Testis (tissue), 3 donors: ENCODE results near the gene CEMIP2. TPM values are rescaled to one million over a fixed set of nuclear protein-coding genes. Genes with fewer than 3 reads are reported as not detected.
A peak's percentile ranks its signal among the peaks of the same experiment; 100 is the strongest.
"Not testable (repeated sequence)": the region's sequence is repeated elsewhere in the genome, so short reads cannot be mapped to it uniquely, and the experiment has no call there.

ENCODE experiments used
- DNase-seq: peaks from one replicate; pipeline ENCODE4 v3.0.0-alpha.2; 2019
- H3K27ac ChIP-seq, 2 donors: fragments of 200-600 bp; sonication (generic); one replicate each; pipeline ENCODE4 v1.5.1; 2019
- H3K27me3 ChIP-seq: fragments of 200-600 bp; sonication (generic); one replicate; pipeline ENCODE4 v1.5.1; 2019
- H3K36me3 ChIP-seq: fragments of 200-600 bp; sonication (generic); one replicate; pipeline ENCODE4 v1.5.1; 2017; ENCODE audit warnings: low read depth; ENCODE audit errors: missing control alignments
- H3K4me1 ChIP-seq: fragments of 200-600 bp; sonication (generic); one replicate; pipeline ENCODE4 v1.5.1; 2019
- H3K4me3 ChIP-seq, 2 donors: fragments of 200-600 bp; sonication (generic); one replicate each; pipeline ENCODE4 v1.5.1; 2017 to 2019
- H3K9me3 ChIP-seq: fragments of 200-600 bp; sonication (generic); one replicate; pipeline ENCODE4 v1.5.1; 2017
- POLR2A ChIP-seq: fragments of 450-650 bp; IDR thresholded peaks from one replicate; pipeline ENCODE4 v1.6.1; 2017; ENCODE audit warnings: antibody characterized with exemption, mild to moderate bottlenecking, moderate library complexity
- WGBS, 2 donors: methylation state at CpG; one replicate each; pipeline ENCODE4 v1.1.5; 2018; 5-methylcytosine and 5-hydroxymethylcytosine counted together
- intact Hi-C: fragments of 100-400 bp; cut with DNase I; formaldehyde crosslinking; loops from one replicate; pipeline ENCODE4 v1.15.1; 2023; ENCODE audit warnings: low total_unique reads
- polyA plus RNA-seq: library from polyadenylated mRNA; stranded (reverse); fragments of 350-450 nt; fragmentation: Illumina TruSeq; extraction: RNeasy Lipid Tissue Mini Kit (QIAGEN cat#74804); gene quantifications from one replicate; pipeline ENCODE4 v1.2.3, GENCODE V29; 2014; ENCODE audit warnings: low read depth, low replicate concordance; ENCODE audit not compliant: insufficient read depth
- total RNA-seq, 2 donors: library from RNA; depleted of rRNA; stranded (reverse); fragments of >200 nt; gene quantifications; one replicate each; pipeline ENCODE4 v1.2.3, GENCODE V29; 2016
- TF ChIP-seq, protein P1 (sequence below), 3 experiments: fragments of 450-650 bp in 2 of 3; fragments of 200-600 bp in 1 of 3; sonication (generic) in 1 of 3; IDR thresholded peaks; one replicate each; pipeline ENCODE4 v1.5.1; 2016 to 2019; ENCODE audit warnings: antibody characterized with exemption in 3 of 3, mild to moderate bottlenecking in 2 of 3, moderate library complexity in 1 of 3

CEMIP2 gene
- total and polyA plus RNA-seq, 3 donors from 2014 or later = 18.3 to 146 (median 109) TPM

DNA sequence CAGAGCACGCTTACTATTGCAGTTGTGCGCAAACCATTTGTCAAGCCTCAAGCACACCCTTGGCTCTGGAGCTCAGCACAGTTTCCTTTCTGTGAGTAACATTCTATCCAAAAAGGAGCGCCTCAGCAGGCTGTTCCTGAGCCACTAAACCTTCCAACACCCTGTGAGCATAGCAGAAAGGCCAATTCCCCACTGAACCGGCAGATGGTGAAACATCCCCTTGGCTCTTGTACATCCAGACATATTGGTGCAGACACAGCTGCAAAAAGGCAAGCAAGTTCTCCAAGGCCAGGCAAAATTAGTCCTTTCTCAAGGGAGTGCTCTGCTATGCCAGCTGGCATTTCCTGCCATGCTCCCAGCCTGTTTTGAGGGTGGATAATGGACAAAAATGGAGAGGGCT lies 44.1 kb upstream of the CEMIP2 start:
- TF ChIP-seq POLR2A = no peak
- TF ChIP-seq, protein P1, sequence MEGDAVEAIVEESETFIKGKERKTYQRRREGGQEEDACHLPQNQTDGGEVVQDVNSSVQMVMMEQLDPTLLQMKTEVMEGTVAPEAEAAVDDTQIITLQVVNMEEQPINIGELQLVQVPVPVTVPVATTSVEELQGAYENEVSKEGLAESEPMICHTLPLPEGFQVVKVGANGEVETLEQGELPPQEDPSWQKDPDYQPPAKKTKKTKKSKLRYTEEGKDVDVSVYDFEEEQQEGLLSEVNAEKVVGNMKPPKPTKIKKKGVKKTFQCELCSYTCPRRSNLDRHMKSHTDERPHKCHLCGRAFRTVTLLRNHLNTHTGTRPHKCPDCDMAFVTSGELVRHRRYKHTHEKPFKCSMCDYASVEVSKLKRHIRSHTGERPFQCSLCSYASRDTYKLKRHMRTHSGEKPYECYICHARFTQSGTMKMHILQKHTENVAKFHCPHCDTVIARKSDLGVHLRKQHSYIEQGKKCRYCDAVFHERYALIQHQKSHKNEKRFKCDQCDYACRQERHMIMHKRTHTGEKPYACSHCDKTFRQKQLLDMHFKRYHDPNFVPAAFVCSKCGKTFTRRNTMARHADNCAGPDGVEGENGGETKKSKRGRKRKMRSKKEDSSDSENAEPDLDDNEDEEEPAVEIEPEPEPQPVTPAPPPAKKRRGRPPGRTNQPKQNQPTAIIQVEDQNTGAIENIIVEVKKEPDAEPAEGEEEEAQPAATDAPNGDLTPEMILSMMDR (IDR thresholded peaks at IDR 0.05) = no peak
- no peak overlapping the region for H3K4me3 ChIP-seq
- H3K9me3 ChIP-seq = no peaks in the 10 kb centered on the region
- 60% methylated on average over 4 of the region's 4 CpGs for WGBS, 2 donors
- H3K27ac ChIP-seq = peak overlapping the region in 1 of 2 donors; percentile 32
- peaks cover 14% of the 10 kb centered on the region for H3K4me1 ChIP-seq
- no peaks in the 10 kb centered on the region for H3K27me3 ChIP-seq
- intact Hi-C loops = no loop called here
- no peaks in the 10 kb centered on the region for H3K36me3 ChIP-seq
- DNase-seq = peak; percentile 63

DNA sequence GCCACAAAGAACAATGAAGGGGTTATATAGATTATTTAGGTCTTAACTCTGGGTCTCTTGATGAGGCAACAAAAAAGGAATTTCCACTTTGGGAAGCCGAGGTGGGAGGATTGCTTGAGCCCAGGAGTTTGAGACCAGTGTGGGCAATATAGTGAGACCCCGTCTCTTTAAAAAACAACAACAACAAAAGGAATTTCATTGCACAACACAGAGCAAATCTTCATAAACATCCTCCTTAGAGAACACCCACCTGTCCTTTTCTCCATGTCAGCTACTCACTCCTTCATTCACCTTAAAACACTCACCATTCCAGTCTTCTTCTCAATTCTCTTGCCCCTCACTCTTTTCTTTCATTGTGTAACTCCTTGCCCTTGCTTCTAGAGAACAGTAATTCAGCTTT lies 39.8 kb upstream of the CEMIP2 start:
- intact Hi-C loops = loop anchor here (10.0 kb wide), 1 partner anchor 217 kb away; no protein-coding TSS in a partner anchor

DNA sequence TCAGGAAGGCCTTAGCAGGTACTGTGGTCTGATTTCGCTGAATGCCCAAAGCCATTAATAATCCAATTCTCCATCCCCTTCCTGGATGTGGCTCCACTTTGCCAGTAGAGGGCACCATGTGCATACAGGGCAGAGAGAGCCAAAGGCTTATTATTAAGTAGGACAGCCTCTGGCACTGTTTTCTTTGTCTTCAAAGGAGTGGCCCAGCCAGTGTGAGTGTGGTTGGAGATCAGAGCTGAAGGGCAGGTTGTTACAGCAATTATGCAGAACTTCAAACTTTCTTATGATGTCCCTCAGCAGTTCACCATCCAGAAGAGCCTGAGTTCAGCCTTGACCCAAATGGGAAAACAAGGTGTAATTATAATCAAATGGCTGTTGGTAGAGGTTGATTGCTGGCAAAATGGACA lies 38.6 kb upstream of the CEMIP2 start:
- Histone ChIP-seq H3K9me3 (no peaks in the 10 kb centered on the region), H3K36me3 (no peaks in the 10 kb centered on the region), H3K27ac (no peak overlapping the region), H3K27me3 (no peaks in the 10 kb centered on the region), H3K4me3 (no peak overlapping the region), H3K4me1 (peaks cover 4% of the 10 kb centered on the region)
- TF ChIP-seq POLR2A = no peak
- TF ChIP-seq, protein P1 (IDR thresholded peaks at IDR 0.05) = peak; percentile 44 to 83 (median 82)
- WGBS, 2 donors = 35 to 57% methylated on average over 1 of the region's 1 CpG
- DNase-seq = peak; percentile 85
- intact Hi-C loops = loop anchor here (10.0 kb wide), 1 partner anchor 218 kb away; no protein-coding TSS in a partner anchor

More for the DNA sequence above, 39.8 kb upstream of the CEMIP2 start:
- Histone ChIP-seq H3K36me3 (no peaks in the 10 kb centered on the region), H3K27ac (no peak overlapping the region), H3K27me3 (no peaks in the 10 kb centered on the region), H3K4me1 (peaks cover 4% of the 10 kb centered on the region), H3K4me3 (no peak overlapping the region), H3K9me3 (no peaks in the 10 kb centered on the region)
- no peak for TF ChIP-seq POLR2A
- TF ChIP-seq, protein P1 (IDR thresholded peaks at IDR 0.05) = no peak
- 90 to 98% methylated on average over 2 of the region's 2 CpGs for WGBS, 2 donors
- no peak for DNase-seq

DNA sequence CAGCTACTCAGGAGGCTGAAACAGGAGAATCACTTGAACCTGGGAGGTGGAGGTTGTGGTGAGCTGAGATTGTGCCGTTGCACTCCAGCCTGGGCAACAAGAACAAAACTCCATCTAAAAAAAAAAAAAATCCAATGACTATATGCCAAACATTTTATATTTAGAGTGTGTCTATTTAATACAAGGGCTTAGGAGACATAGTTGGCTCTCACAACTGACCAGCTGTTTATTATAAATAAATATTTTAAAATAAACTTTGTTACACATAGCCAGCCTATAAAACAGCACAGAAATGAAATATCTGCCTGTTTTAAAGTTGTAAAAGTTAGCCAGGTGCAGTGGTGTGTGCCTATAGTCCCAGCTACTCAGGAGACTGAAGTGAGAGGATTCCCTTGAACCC lies 36.8 kb upstream of the CEMIP2 start:
- not testable (repeated sequence) for H3K27me3 ChIP-seq, H3K4me3 ChIP-seq, H3K9me3 ChIP-seq, H3K36me3 ChIP-seq, DNase-seq, H3K4me1 ChIP-seq, H3K27ac ChIP-seq
- 75 to 77% methylated on average over 1 of the region's 1 CpG for WGBS, 2 donors
- intact Hi-C loops = loop anchor here (10.0 kb wide), 1 partner anchor 220 kb away; no protein-coding TSS in a partner anchor

DNA sequence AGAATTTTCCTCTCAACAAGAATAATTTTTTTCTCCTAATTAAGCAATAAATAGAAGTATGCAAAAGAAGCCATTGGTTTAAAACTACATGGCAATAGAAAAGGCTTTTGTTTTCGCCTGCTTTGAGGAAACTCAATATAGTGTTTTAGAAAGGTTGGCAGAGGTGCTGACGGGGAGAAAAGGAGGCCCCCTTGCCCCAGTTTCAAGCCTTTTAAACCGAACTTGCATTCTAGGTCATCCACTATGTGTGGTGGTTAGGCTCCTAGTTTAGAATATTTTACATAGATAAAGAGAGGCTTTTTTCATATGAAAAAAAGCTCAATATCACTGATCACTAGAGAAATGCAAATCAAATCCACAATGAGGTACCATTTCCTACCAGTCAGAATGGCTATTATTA lies 33.5 kb upstream of the CEMIP2 start:
- no peak overlapping the region for H3K27ac ChIP-seq
- no peaks in the 10 kb centered on the region for H3K4me1 ChIP-seq
- H3K9me3 ChIP-seq = no peaks in the 10 kb centered on the region
- H3K27me3 ChIP-seq = no peaks in the 10 kb centered on the region
- WGBS, 2 donors = 91 to 93% methylated on average over 3 of the region's 3 CpGs
- DNase-seq = no peak
- no peaks in the 10 kb centered on the region for H3K36me3 ChIP-seq
- TF ChIP-seq, protein P1 (IDR thresholded peaks at IDR 0.05) = no peak
- no peak for TF ChIP-seq POLR2A
- no peak overlapping the region for H3K4me3 ChIP-seq
- intact Hi-C loops = loop anchor here (10.0 kb wide), 1 partner anchor 223 kb away; no protein-coding TSS in a partner anchor
